ENCODE data around the gene MEGF10. TPM values are rescaled to one million over a fixed set of nuclear protein-coding genes. Genes with fewer than 3 reads are reported as not detected.

The MEGF10 gene
- total RNA-seq, 1 donor = 1.3 TPM

DNA sequence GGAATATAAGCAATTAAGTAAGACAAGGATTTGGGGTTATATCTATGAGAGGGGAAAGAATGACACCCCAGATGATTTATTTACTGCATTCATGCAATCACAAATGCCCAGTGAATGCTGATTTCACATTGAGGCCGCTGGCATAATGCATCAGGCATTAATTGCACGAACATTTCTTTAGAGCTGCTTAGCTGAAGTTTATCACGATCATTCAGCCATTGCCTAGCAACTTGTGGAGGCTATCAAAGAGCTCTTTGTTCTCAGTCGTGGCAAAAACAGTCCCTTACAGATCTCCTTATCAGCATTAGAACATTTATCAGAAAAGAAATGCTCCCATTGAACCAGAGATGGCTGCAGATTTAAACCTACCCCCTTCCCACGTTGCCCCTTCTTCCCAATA lies 138.2 kb downstream of the MEGF10 start:
- no peak overlapping the region for H3K4me3 ChIP-seq (ENCODE audit: low read depth, low read length)
- no peak for DNase-seq (ENCODE audit: low read depth)
- TF ChIP-seq, protein P1, sequence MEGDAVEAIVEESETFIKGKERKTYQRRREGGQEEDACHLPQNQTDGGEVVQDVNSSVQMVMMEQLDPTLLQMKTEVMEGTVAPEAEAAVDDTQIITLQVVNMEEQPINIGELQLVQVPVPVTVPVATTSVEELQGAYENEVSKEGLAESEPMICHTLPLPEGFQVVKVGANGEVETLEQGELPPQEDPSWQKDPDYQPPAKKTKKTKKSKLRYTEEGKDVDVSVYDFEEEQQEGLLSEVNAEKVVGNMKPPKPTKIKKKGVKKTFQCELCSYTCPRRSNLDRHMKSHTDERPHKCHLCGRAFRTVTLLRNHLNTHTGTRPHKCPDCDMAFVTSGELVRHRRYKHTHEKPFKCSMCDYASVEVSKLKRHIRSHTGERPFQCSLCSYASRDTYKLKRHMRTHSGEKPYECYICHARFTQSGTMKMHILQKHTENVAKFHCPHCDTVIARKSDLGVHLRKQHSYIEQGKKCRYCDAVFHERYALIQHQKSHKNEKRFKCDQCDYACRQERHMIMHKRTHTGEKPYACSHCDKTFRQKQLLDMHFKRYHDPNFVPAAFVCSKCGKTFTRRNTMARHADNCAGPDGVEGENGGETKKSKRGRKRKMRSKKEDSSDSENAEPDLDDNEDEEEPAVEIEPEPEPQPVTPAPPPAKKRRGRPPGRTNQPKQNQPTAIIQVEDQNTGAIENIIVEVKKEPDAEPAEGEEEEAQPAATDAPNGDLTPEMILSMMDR (IDR thresholded peaks at IDR 0.05; ENCODE audit: insufficient read depth, low read depth, low read length) = no peak

DNA sequence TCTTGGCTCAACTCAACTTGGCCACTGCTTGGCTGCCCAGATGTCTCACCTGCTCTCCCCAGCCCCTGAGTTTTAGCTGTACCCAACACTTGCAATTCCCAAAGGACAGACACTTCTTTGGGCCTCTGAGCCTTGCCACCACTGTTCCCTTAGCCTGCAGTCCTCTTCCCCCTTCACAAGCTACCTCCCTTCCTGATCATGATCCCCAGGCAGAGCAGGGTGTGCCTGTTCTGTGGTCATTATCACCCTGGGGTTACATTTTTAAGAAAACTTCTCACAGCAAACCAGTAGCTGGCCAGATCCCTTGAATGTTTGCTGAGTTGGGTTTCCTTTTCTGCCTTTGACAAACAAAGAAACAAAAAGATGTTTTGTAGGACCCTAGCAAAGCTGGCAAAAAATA lies 139.3 kb downstream of the MEGF10 start:
- no peak for DNase-seq (ENCODE audit: low read depth)
- no peak overlapping the region for H3K4me3 ChIP-seq (ENCODE audit: low read depth, low read length)
- TF ChIP-seq, protein P1 (IDR thresholded peaks at IDR 0.05; ENCODE audit: insufficient read depth, low read depth, low read length) = no peak

DNA sequence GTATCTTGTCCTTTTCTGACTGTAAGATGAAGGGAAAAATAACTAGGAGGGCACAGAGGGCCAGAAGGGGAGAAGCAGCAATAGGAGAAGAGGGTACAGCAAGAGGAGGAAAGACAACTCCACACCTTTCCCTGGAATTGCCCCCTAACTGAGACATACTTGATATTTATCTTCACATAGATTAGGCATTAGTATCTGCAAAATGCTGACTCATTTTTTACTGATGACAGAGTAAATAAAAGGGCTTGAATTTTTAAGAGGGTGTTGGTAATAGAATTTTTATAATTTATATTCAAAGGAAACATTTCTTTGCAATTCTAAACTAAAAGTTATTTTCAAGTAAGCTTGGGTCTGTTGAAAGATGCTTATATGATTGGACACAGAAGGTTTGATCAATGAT lies 140.0 kb downstream of the MEGF10 start:
- H3K4me3 ChIP-seq (ENCODE audit: low read depth, low read length) = no peak overlapping the region
- no peak for DNase-seq (ENCODE audit: low read depth)
- TF ChIP-seq, protein P1 (IDR thresholded peaks at IDR 0.05; ENCODE audit: insufficient read depth, low read depth, low read length) = no peak

DNA sequence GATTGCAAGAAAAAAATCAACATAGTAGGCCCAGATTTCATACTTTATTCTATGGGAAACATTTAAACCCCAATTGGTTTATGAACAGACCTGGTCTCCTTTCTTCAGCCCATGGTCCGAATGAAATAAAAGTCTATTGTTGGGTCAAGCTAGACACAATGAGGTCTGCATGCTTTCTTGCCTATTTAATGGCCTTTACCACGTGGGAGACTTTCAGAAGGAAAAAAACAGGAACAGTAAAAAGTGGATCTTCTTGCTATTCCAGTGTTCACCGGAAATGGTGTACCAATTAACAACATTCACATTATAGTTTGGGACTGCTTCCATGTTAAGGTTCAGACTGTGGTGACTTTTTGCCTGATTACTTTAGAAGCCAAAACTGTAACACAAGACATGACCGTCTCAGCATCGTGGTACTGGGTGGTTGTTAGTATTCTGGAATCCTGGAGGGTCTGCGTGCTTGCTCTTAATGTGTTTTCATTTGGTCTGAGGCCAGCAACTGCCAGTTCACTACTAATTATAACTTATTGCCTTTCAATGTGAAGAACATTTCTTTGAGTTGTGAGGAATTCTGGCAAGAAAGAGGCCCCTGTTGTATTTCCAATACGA lies 141.5 kb downstream of the MEGF10 start:
- TF ChIP-seq, protein P1 (IDR thresholded peaks at IDR 0.05; ENCODE audit: insufficient read depth, low read depth, low read length) = no peak
- DNase-seq (ENCODE audit: low read depth) = no peak
- H3K4me3 ChIP-seq (ENCODE audit: low read depth, low read length) = no peak overlapping the region

DNA sequence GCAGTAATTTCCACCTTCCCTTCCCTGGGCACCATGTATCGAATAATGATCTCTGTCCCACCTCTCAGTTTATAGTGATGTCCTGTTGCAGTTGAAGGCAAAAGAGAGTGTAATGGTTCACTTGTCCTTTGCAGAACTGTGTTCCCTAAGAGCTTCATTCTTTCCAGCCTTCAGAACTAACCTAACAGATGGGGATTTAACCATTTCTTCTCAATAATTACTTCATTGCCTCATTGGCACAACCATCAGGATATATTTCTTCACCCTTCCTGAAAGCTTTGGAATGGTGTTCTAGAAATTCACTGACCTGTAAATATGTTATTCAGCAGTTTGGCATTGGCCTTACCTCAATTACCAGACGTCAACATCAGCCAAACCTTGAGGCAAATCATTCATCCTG lies 142.9 kb downstream of the MEGF10 start:
- H3K4me3 ChIP-seq (ENCODE audit: low read depth, low read length) = no peak overlapping the region
- TF ChIP-seq, protein P1 (IDR thresholded peaks at IDR 0.05; ENCODE audit: insufficient read depth, low read depth, low read length) = no peak

DNA sequence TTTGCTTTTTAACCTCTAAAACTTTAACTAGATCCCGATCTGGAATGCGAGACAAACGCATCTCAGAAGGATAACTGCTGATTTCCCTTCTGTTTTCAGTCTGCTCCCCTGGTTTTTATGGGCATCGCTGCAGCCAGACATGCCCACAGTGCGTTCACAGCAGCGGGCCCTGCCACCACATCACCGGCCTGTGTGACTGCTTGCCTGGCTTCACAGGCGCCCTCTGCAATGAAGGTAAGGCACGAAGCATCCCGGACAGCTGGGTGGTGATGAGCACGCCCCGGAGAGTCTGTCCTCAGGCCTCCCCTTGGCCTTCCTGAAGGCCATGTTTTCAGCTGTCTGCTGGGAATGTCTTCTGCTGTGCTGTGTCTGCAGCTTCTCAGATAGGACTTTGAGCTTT lies 144.0 kb downstream of the MEGF10 start:
- no peak for DNase-seq (ENCODE audit: low read depth)
- TF ChIP-seq, protein P1 (IDR thresholded peaks at IDR 0.05; ENCODE audit: insufficient read depth, low read depth, low read length) = no peak
- no peak overlapping the region for H3K4me3 ChIP-seq (ENCODE audit: low read depth, low read length)

More for the DNA sequence above, 142.9 kb downstream of the MEGF10 start:
- no peak for DNase-seq (ENCODE audit: low read depth)

DNA sequence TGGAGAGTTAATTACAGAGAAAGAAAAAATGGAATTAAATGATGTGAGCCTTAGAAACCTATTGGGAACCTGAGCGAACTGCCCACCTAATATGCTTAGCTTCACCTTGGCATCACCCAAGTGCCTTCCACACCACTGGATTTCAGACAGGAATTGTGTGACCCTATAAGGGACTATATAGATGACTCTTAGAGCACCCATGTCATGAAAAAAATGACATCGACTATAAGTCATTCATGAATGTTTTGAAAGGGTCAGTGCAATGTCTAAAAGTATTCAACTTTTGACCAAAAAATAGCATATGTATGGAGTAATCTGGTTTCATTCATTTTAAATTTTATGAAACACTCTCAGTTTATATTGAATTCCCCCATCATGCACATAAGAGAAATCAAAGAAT lies 145.2 kb downstream of the MEGF10 start:
- TF ChIP-seq, protein P1 (IDR thresholded peaks at IDR 0.05; ENCODE audit: insufficient read depth, low read depth, low read length) = no peak
- no peak overlapping the region for H3K4me3 ChIP-seq (ENCODE audit: low read depth, low read length)
- no peak for DNase-seq (ENCODE audit: low read depth)
